HG03571 (cell line): ENCODE measurements around the gene MINK1.
"Not testable (repeated sequence)": the region's sequence is repeated elsewhere in the genome, so short reads cannot be mapped to it uniquely, and the experiment has no call there.

Experiments
- ATAC-seq: cut with Tn5 transposase; IDR thresholded peaks from one replicate; pipeline ENCODE4 v1.9.1; 2021; ENCODE audit not compliant: unreplicated experiment

MINK1 gene

GRCh38 chr17:4926577-4927335 lies 93.6 kb downstream of the MINK1 start:
- ATAC-seq, result not testable (repeated sequence)

- no peak for ATAC-seq
These were observed 95.7 kb downstream of the MINK1 start for GRCh38 chr17:4928881-4929280.

GRCh38 chr17:4931963-4932362 lies 98.8 kb downstream of the MINK1 start, which contains the start of gene GP1BA:
Gene GP1BA (plus strand): TSS chr17:4932277. CDS start chr17:4932605, 328 bp downstream.
- no peak for ATAC-seq

GRCh38 chr17:4932756-4933155 lies 99.6 kb downstream of the MINK1 start:
- ATAC-seq, result no peak

GRCh38 chr17:4933646-4934045 lies 100.5 kb downstream of the MINK1 start:
- ATAC-seq, result no peak

- ATAC-seq, result no peak
These were observed 101.2 kb downstream of the MINK1 start for GRCh38 chr17:4934173-4934979.

GRCh38 chr17:4935650-4936049 lies 102.5 kb downstream of the MINK1 start:
- no peak for ATAC-seq

- no peak for ATAC-seq
These were observed 103.3 kb downstream of the MINK1 start for GRCh38 chr17:4936436-4936835.

GRCh38 chr17:4937553-4937952 lies 104.4 kb downstream of the MINK1 start:
- ATAC-seq, result no peak

- no peak for ATAC-seq
These were observed 104.9 kb downstream of the MINK1 start for GRCh38 chr17:4938069-4938491.

GRCh38 chr17:4938688-4939545 lies 105.8 kb downstream of the MINK1 start:
- no peak for ATAC-seq

- no peak for ATAC-seq
These were observed 106.3 kb downstream of the MINK1 start for GRCh38 chr17:4939546-4939795.

GRCh38 chr17:4939796-4940554 lies 106.8 kb downstream of the MINK1 start, which contains the start of the genes RNF167 and SLC25A11:
Gene RNF167 (plus strand): TSS chr17:4940268. CDS start chr17:4940910, 642 bp downstream.
Gene SLC25A11 (minus strand): TSS chr17:4940046. CDS start chr17:4939910, 136 bp downstream.
- peak; percentile 68 for ATAC-seq

GRCh38 chr17:4940555-4941318 lies 107.6 kb downstream of the MINK1 start:
- ATAC-seq, result no peak

GRCh38 chr17:4941319-4941610 lies 108.1 kb downstream of the MINK1 start:
- no peak for ATAC-seq

- ATAC-seq, result no peak
These were observed 109.8 kb downstream of the MINK1 start for GRCh38 chr17:4942760-4943508.

GRCh38 chr17:4944163-4944553 lies 111.0 kb downstream of the MINK1 start:
- ATAC-seq, result no peak

GRCh38 chr17:4944554-4945175 lies 111.5 kb downstream of the MINK1 start:
- ATAC-seq, result no peak
